ENCODE results near the gene OR2H2.
A peak's percentile ranks its signal among the peaks of the same experiment; 100 is the strongest.

The OR2H2 gene

DNA sequence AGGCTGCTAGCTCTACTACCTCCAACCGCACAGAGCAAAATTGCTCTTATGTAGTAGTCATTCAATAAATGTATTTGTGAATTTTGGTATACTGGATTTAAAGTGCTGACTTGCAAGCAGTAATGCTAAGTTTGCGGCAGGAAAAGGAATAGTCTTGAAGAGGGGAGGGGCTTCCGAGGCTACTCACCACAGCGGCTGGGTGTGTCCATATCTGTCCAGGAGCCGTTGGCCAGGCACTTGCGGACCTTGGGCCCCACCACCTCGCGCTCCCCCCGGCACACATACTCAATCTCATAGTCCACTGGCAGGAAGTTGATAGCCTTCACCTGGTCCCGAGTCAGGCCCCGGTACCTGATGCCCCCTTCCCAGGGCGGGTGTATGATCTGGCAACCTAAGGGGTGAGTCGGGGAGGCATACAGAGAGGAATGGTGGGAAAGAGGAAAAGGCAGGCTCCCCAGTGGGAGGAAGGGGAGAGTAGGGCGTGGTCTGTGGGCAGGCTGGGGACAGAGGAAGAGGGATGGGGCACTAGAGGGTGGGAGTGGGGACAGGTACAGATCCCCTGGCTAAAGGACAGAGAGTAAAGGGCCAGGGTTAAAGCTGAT is 46.4 kb downstream of the OR2H2 start:
- TF ChIP-seq YY1 (IDR thresholded peaks at IDR 0.05; ENCODE audit: low read depth) (no peak), EGR1 (IDR thresholded peaks at IDR 0.05) (no peak), RAD21 (IDR thresholded peaks at IDR 0.05; ENCODE audit: low read depth) (no peak), CEBPB (IDR thresholded peaks at IDR 0.05) (no peak)
- TF ChIP-seq, protein P1, sequence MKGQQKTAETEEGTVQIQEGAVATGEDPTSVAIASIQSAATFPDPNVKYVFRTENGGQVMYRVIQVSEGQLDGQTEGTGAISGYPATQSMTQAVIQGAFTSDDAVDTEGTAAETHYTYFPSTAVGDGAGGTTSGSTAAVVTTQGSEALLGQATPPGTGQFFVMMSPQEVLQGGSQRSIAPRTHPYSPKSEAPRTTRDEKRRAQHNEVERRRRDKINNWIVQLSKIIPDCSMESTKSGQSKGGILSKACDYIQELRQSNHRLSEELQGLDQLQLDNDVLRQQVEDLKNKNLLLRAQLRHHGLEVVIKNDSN (IDR thresholded peaks at IDR 0.05), result no peak

DNA sequence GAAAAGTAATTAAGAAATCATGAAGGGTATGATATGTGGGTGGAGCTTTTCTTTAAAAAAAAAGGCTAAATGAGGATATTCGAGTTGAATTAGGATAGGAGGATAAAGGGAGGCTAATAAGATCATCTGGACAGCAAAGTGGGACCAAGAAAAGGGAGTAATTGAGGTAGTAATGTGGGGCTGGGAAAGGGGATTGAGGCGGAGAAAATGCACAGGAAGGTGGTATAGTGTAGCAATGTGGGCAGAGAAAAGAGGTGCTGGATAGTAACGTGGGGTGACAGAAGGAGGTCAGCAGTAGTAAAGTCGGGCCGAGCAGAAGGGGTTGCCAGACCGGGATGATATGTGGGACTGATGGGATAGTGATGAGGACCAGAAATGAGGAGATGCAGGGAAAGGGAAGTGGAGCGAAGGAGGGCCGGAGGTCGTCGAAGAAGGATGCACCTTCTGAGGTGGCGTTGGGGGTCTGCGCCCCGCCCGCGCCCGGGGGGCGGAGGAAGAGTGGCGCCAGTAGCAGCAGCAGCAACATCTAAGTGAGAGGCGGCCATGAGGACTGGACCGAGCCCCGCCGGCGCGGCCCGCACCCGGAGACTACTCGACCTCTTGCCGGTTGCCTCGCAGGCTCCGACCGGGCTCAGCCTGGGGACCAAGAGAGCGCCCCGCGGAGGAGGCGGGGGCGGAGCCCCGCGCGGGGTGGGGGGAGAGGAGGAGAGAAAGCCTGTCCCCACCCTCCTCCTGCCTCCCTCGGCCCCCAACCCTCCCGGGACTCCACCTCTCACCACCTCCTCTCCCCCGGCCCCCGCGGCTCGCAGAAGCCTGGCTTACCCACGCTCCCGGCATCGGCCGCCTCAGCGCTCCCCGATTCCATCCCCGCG is 47.2 kb downstream of the OR2H2 start:
- TF ChIP-seq EGR1 (IDR thresholded peaks at IDR 0.05) (peak; percentile 69), ZBTB7A (IDR thresholded peaks at IDR 0.05; ENCODE audit: low read depth) (peak; percentile 42; the same call in 1 of the 2 replicates)
- TF ChIP-seq, protein P2, sequence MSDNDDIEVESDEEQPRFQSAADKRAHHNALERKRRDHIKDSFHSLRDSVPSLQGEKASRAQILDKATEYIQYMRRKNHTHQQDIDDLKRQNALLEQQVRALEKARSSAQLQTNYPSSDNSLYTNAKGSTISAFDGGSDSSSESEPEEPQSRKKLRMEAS (IDR thresholded peaks at IDR 0.05), result no peak

DNA sequence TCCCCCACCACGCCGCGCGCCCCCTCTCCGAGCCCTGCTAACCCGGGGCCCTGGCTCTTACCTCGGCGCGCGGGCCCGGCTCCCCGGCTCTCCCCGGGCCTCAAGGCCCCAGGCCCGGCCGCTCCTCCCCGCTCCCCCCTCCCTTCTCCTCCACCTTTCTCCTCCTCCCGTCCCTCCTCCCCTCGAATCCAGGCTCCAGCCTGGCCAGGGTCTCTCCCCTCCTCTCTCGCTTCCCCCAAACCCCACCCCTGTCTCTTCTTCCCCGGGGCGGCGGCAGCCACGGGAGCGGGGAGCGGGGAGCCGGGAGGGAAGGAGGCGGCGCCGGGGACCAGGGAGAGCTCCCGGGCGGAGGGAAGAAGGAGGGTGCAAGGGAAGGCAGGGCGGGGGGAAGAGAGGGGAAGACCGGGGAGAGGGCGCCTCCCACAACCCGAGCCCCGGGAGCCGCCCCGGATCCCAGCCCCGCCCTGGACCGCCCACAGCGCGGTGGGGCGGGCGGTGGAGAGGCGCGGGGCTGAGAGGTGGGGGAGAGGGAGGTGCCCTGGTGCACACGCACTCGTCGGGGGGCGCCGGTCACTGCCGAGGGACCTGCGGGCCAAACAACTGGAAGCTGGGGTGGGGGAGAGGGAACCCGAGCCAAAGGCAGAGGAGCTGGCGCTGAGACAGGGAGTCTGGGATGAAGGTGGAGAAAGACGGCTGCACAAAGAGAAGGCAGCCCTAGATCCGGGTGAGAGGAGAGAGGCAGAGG is 48.0 kb downstream of the OR2H2 start, which contains the start of gene GABBR1:
GABBR1 (minus strand) TSS at position 395 of the 745 bp plus-strand sequence. CDS start 798 bp downstream, outside the sequence.
- TF ChIP-seq, protein P2 (IDR thresholded peaks at IDR 0.05), result no peak
- no peak for TF ChIP-seq TCF12 (IDR thresholded peaks at IDR 0.05; ENCODE audit: low read depth)
- TF ChIP-seq, protein P3, sequence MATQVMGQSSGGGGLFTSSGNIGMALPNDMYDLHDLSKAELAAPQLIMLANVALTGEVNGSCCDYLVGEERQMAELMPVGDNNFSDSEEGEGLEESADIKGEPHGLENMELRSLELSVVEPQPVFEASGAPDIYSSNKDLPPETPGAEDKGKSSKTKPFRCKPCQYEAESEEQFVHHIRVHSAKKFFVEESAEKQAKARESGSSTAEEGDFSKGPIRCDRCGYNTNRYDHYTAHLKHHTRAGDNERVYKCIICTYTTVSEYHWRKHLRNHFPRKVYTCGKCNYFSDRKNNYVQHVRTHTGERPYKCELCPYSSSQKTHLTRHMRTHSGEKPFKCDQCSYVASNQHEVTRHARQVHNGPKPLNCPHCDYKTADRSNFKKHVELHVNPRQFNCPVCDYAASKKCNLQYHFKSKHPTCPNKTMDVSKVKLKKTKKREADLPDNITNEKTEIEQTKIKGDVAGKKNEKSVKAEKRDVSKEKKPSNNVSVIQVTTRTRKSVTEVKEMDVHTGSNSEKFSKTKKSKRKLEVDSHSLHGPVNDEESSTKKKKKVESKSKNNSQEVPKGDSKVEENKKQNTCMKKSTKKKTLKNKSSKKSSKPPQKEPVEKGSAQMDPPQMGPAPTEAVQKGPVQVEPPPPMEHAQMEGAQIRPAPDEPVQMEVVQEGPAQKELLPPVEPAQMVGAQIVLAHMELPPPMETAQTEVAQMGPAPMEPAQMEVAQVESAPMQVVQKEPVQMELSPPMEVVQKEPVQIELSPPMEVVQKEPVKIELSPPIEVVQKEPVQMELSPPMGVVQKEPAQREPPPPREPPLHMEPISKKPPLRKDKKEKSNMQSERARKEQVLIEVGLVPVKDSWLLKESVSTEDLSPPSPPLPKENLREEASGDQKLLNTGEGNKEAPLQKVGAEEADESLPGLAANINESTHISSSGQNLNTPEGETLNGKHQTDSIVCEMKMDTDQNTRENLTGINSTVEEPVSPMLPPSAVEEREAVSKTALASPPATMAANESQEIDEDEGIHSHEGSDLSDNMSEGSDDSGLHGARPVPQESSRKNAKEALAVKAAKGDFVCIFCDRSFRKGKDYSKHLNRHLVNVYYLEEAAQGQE (IDR thresholded peaks at IDR 0.05; ENCODE audit: low read depth), result peak; percentile 66
- no peak for TF ChIP-seq CEBPB (IDR thresholded peaks at IDR 0.05)
- TF ChIP-seq NFIC (IDR thresholded peaks at IDR 0.05), result no peak
- TF ChIP-seq, protein P1 (IDR thresholded peaks at IDR 0.05), result no peak
- TF ChIP-seq EP300 (IDR thresholded peaks at IDR 0.05; ENCODE audit: borderline replicate concordance), result no peak
- TF ChIP-seq YY1 (IDR thresholded peaks at IDR 0.05; ENCODE audit: low read depth), result no peak
- 0 out of 2 replicates have a peak, but pooled peaks have one; percentile 25 for TF ChIP-seq ZBTB7A (IDR thresholded peaks at IDR 0.05; ENCODE audit: low read depth)
- TF ChIP-seq TAF1 (IDR thresholded peaks at IDR 0.05; ENCODE audit: low read depth), result 0 out of 2 replicates have a peak, but pooled peaks have one; percentile 18
- no peak for TF ChIP-seq TEAD4 (IDR thresholded peaks at IDR 0.05)

DNA sequence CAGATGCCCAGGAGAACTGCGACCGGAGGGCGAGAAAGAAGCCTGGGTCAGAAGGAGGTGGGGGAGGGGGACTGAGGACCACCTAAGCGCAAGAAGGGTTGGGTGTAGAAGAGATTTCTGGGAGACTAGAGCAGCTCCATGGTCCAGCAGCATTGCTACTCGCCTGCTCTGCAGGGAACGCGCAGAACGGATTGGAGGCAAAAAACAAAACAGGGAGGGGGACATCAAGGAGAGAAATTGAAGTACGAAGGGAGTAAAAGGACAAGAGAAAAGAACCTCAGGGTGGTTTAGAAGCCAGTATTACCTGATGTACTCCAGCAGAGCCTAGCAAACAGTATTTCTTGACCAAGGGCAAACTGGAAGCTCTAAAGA is 48.6 kb downstream of the OR2H2 start:
- TF ChIP-seq, protein P1 (IDR thresholded peaks at IDR 0.05), result no peak
- TF ChIP-seq YY1 (IDR thresholded peaks at IDR 0.05; ENCODE audit: low read depth), result no peak
- TF ChIP-seq, protein P2 (IDR thresholded peaks at IDR 0.05), result no peak
- TF ChIP-seq TAF1 (IDR thresholded peaks at IDR 0.05; ENCODE audit: low read depth), result no peak
- no peak for TF ChIP-seq EGR1 (IDR thresholded peaks at IDR 0.05)
- no peak for TF ChIP-seq ZBTB7A (IDR thresholded peaks at IDR 0.05; ENCODE audit: low read depth)
- no peak for TF ChIP-seq EP300 (IDR thresholded peaks at IDR 0.05; ENCODE audit: borderline replicate concordance)
- no peak for TF ChIP-seq TCF12 (IDR thresholded peaks at IDR 0.05; ENCODE audit: low read depth)

DNA sequence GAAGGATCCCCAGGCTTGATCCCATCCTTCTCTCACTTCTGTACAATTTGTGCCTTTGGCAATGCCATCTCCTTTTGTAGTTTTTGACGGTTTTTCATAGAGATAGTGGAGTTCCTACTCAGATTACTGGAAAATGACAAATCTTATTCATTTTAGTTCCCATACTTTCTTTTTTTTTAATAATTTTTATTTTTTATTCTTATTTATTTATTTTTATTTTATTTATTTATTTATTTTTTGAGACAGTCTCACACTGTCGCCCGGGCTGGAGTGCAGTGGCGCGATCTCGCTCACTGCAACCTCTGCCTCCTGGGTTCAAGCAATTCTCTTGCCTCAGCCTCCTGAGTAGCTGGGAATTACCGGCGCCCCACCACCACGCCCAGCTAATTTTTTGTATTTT is 52.3 kb downstream of the OR2H2 start:
- TF ChIP-seq TAF1 (IDR thresholded peaks at IDR 0.05; ENCODE audit: low read depth), result no peak
- TF ChIP-seq, protein P1 (IDR thresholded peaks at IDR 0.05), result no peak
